ENCODE measurements around the gene DYNC2I2. TPM values are rescaled to one million over a fixed set of nuclear protein-coding genes. Genes with fewer than 3 reads are reported as not detected.
A peak's percentile ranks its signal among the peaks of the same experiment; 100 is the strongest.

Gene DYNC2I2
- total RNA-seq, 1 donor from 2014 or later, result 24.0 TPM

- no peak overlapping the region for H3K4me3 Mint-ChIP-seq (ENCODE audit: unreplicated experiment)
- peaks cover 45% of the 10 kb centered on the region for H3K36me3 Mint-ChIP-seq (ENCODE audit: low read depth)
- H3K27me3 Mint-ChIP-seq (ENCODE audit: low read depth), result no peaks in the 10 kb centered on the region
- H3K9me3 Mint-ChIP-seq (ENCODE audit: low read depth), result no peaks in the 10 kb centered on the region
- no peak for DNase-seq (ENCODE audit: low spot score)
- H3K4me1 Mint-ChIP-seq (ENCODE audit: low read depth), result no peaks in the 10 kb centered on the region
- no peak overlapping the region for H3K27ac Mint-ChIP-seq (ENCODE audit: unreplicated experiment)
- no peak for TF ChIP-seq CTCF (IDR thresholded peaks at IDR 0.05)
These were observed 56.5 kb downstream of the DYNC2I2 start for GRCh38 chr9:128600099-128600498.

- no peak overlapping the region for H3K4me3 Mint-ChIP-seq (ENCODE audit: unreplicated experiment)
- TF ChIP-seq CTCF (IDR thresholded peaks at IDR 0.05), result no peak
- no peaks in the 10 kb centered on the region for H3K4me1 Mint-ChIP-seq (ENCODE audit: low read depth)
- peaks cover 47% of the 10 kb centered on the region for H3K36me3 Mint-ChIP-seq (ENCODE audit: low read depth)
- H3K27me3 Mint-ChIP-seq (ENCODE audit: low read depth), result no peaks in the 10 kb centered on the region
- no peaks in the 10 kb centered on the region for H3K9me3 Mint-ChIP-seq (ENCODE audit: low read depth)
- H3K27ac Mint-ChIP-seq (ENCODE audit: unreplicated experiment), result no peak overlapping the region
- DNase-seq (ENCODE audit: low spot score), result no peak
These were observed 61.2 kb downstream of the DYNC2I2 start for GRCh38 chr9:128595471-128595870.

GRCh38 chr9:128593856-128594255 is 62.8 kb downstream of the DYNC2I2 start:
- no peaks in the 10 kb centered on the region for H3K4me1 Mint-ChIP-seq (ENCODE audit: low read depth)
- no peaks in the 10 kb centered on the region for H3K27me3 Mint-ChIP-seq (ENCODE audit: low read depth)
- DNase-seq (ENCODE audit: low spot score), result no peak
- peaks cover 41% of the 10 kb centered on the region for H3K36me3 Mint-ChIP-seq (ENCODE audit: low read depth)
- TF ChIP-seq CTCF (IDR thresholded peaks at IDR 0.05), result no peak
- H3K9me3 Mint-ChIP-seq (ENCODE audit: low read depth), result no peaks in the 10 kb centered on the region
- H3K4me3 Mint-ChIP-seq (ENCODE audit: unreplicated experiment), result no peak overlapping the region
- H3K27ac Mint-ChIP-seq (ENCODE audit: unreplicated experiment), result no peak overlapping the region

- TF ChIP-seq CTCF (IDR thresholded peaks at IDR 0.05), result no peak
- Mint-ChIP-seq H3K4me3 (ENCODE audit: unreplicated experiment) (no peak overlapping the region), H3K27ac (ENCODE audit: unreplicated experiment) (no peak overlapping the region), H3K9me3 (ENCODE audit: low read depth) (no peaks in the 10 kb centered on the region), H3K27me3 (ENCODE audit: low read depth) (no peaks in the 10 kb centered on the region), H3K36me3 (ENCODE audit: low read depth) (peaks cover 42% of the 10 kb centered on the region), H3K4me1 (ENCODE audit: low read depth) (no peaks in the 10 kb centered on the region)
- no peak for DNase-seq (ENCODE audit: low spot score)
These were observed 63.6 kb downstream of the DYNC2I2 start for GRCh38 chr9:128593039-128593438.

GRCh38 chr9:128588581-128589233 is 67.9 kb downstream of the DYNC2I2 start:
- H3K4me3 Mint-ChIP-seq (ENCODE audit: unreplicated experiment), result no peak overlapping the region

More at GRCh38 chr9:128588581-128589233, 67.9 kb downstream of the DYNC2I2 start:
- Mint-ChIP-seq H3K9me3 (ENCODE audit: low read depth) (no peaks in the 10 kb centered on the region), H3K27ac (ENCODE audit: unreplicated experiment) (peak overlapping the region; percentile 12), H3K4me1 (ENCODE audit: low read depth) (no peaks in the 10 kb centered on the region), H3K27me3 (ENCODE audit: low read depth) (no peaks in the 10 kb centered on the region), H3K36me3 (ENCODE audit: low read depth) (peaks cover 60% of the 10 kb centered on the region)
- no peak for TF ChIP-seq CTCF (IDR thresholded peaks at IDR 0.05)
- DNase-seq (ENCODE audit: low spot score), result no peak

Data from chondrocyte (in vitro differentiated cells).